Astrocyte (in vitro differentiated cells and primary cell): ENCODE measurements around the gene MAP1LC3C. TPM values are rescaled to one million over a fixed set of nuclear protein-coding genes. Genes with fewer than 3 reads are reported as not detected.

Experiments
- DNase-seq: peaks from one replicate; pipeline ENCODE4 v3.0.0-alpha.2; 2010; ENCODE audit warnings: low read depth
- FAIRE-seq: peaks from 2 replicates; lab custom pipeline; 2011; peaks lifted over from hg19 to GRCh38; lab: Jason Lieb, UNC
- H2AFZ ChIP-seq: 2 replicates; pipeline ENCODE4 v1.6.0; 2012; ENCODE audit warnings: low read depth, low read length, inconsistent platforms
- H3K27ac ChIP-seq: 2 replicates; pipeline ENCODE4 v1.5.1; 2011; ENCODE audit warnings: low read depth, low read length, inconsistent platforms
- H3K27me3 ChIP-seq: 2 replicates; pipeline ENCODE4 v1.6.0; 2011; ENCODE audit warnings: low read length, inconsistent platforms; ENCODE audit not compliant: insufficient read depth
- H3K36me3 ChIP-seq: 2 replicates; pipeline ENCODE4 v1.5.1; 2011; ENCODE audit warnings: low read length, inconsistent platforms; ENCODE audit not compliant: insufficient read depth
- H3K4me1 ChIP-seq: 2 replicates; pipeline ENCODE4 v1.5.1; 2011; ENCODE audit warnings: low read length, inconsistent platforms; ENCODE audit not compliant: insufficient read depth
- H3K4me2 ChIP-seq: 2 replicates; pipeline ENCODE4 v1.6.0; 2012; ENCODE audit warnings: low read length, inconsistent platforms
- H3K4me3 ChIP-seq: 2 replicates; pipeline ENCODE4 v1.5.1; 2011; ENCODE audit warnings: low read depth, mild to moderate bottlenecking, low read length, inconsistent platforms; ENCODE audit not compliant: insufficient read depth
- H3K79me2 ChIP-seq: 2 replicates; pipeline ENCODE4 v1.6.0; 2012; ENCODE audit warnings: mild to moderate bottlenecking, low read length, inconsistent platforms; ENCODE audit not compliant: insufficient read depth
- H3K9ac ChIP-seq: 2 replicates; pipeline ENCODE4 v1.6.0; 2012; ENCODE audit warnings: mild to moderate bottlenecking, low read length, inconsistent platforms
- H3K9me3 ChIP-seq: 2 replicates; pipeline ENCODE4 v1.5.1; 2012; ENCODE audit warnings: low read depth, mild to moderate bottlenecking, low read length, inconsistent platforms; ENCODE audit not compliant: insufficient read depth
- H4K20me1 ChIP-seq: 2 replicates; pipeline ENCODE4 v1.6.0; 2012; ENCODE audit warnings: low read length, inconsistent platforms; ENCODE audit not compliant: insufficient read depth
- H3K27ac Mint-ChIP-seq: one replicate; pipeline ENCODE4 v1.8.0; 2021; ENCODE audit warnings: mild to moderate bottlenecking, mixed read lengths; ENCODE audit not compliant: unreplicated experiment
- H3K27me3 Mint-ChIP-seq: one replicate; pipeline ENCODE4 v1.8.0; 2021; ENCODE audit warnings: low read depth, mixed read lengths; ENCODE audit not compliant: unreplicated experiment
- H3K36me3 Mint-ChIP-seq: one replicate; pipeline ENCODE4 v1.8.0; 2021; ENCODE audit warnings: low read depth, mixed read lengths; ENCODE audit not compliant: unreplicated experiment
- H3K4me1 Mint-ChIP-seq: one replicate; pipeline ENCODE4 v1.8.0; 2021; ENCODE audit warnings: low read depth, mixed read lengths; ENCODE audit not compliant: unreplicated experiment
- H3K4me3 Mint-ChIP-seq: one replicate; pipeline ENCODE4 v1.8.0; 2021; ENCODE audit warnings: mild to moderate bottlenecking, moderate library complexity, mixed read lengths; ENCODE audit not compliant: unreplicated experiment
- H3K9me3 Mint-ChIP-seq: one replicate; pipeline ENCODE4 v1.8.0; 2021; ENCODE audit warnings: mild to moderate bottlenecking, mixed read lengths; ENCODE audit not compliant: unreplicated experiment
- CTCF ChIP-seq: IDR thresholded peaks from 2 replicates; pipeline ENCODE4 v1.5.1; 2011; ENCODE audit warnings: low read depth, mild to moderate bottlenecking, inconsistent platforms, low read length, moderate library complexity; ENCODE audit not compliant: insufficient read depth
- EZH2 ChIP-seq: IDR thresholded peaks from 2 replicates; pipeline ENCODE4 v1.6.1; 2012; ENCODE audit warnings: mild to moderate bottlenecking, low read length, inconsistent platforms; ENCODE audit not compliant: insufficient read depth
- total RNA-seq: library from RNA; stranded (reverse); gene quantifications from 2 replicates; pipeline ENCODE4 v1.2.1, GENCODE V29; 2021

Gene MAP1LC3C
- total RNA-seq, 1 donor from 2014 or later = 9.9 TPM

DNA sequence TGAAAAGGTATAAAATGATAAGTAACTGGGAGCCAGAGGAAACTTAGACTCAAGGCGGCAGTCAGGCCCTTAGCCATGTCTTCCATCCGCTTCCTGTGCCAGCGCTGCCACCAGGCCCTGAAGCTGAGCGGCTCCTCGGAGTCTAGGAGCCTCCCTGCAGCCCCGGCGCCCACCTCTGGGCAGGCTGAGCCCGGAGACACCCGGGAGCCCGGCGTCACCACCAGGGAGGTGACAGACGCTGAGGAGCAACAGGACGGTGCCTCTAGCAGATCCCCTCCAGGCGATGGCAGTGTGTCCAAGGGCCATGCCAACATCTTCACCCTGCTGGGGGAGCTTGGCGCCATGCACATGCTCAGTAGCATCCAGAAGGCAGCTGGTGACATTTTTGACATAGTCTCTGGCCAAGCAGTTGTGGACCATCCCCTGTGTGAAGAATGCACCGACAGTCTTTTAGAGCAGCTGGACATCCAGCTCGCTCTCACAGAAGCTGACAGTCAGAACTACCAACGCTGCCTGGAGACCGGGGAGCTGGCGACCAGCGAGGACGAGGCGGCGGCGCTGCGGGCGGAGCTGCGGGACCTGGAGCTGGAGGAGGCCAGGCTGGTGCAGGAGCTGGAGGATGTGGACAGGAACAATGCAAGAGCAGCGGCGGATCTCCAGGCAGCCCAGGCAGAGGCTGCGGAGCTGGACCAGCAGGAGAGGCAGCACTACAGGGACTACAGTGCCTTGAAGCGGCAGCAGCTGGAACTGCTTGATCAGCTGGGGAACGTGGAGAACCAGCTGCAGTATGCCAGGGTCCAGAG, 41.0 kb downstream of the MAP1LC3C start, which contains the start of gene BECN2:
Gene BECN2 (plus strand): TSS at position 76 of the 803 bp plus-strand sequence. CDS start 0 bp downstream, at position 76.
- no peak within 1 kb of the TSS for H3K4me2 ChIP-seq
- no peak within 1 kb of the TSS for H3K4me3 ChIP-seq
- no peaks in the 10 kb centered on the region for H4K20me1 ChIP-seq
- no peaks in the 10 kb centered on the region for H3K9me3 ChIP-seq
- no peaks in the 10 kb centered on the region for H3K27me3 ChIP-seq
- H3K9ac ChIP-seq = no peak within 1 kb of the TSS
- H2AFZ ChIP-seq = no peak within 1 kb of the TSS
- FAIRE-seq = no peak
- H3K36me3 ChIP-seq = no peaks in the 10 kb centered on the region
- H3K4me1 ChIP-seq = no peaks in the 10 kb centered on the region
- TF ChIP-seq EZH2 = no peak
- TF ChIP-seq CTCF = no peak
- H3K9me3 Mint-ChIP-seq = no peaks in the 10 kb centered on the region
- no peaks in the 10 kb centered on the region for H3K79me2 ChIP-seq
- H3K4me1 Mint-ChIP-seq = no peaks in the 10 kb centered on the region
- H3K27ac ChIP-seq = no peak within 1 kb of the TSS
- H3K4me3 Mint-ChIP-seq = no peak within 1 kb of the TSS
- no peaks in the 10 kb centered on the region for H3K27me3 Mint-ChIP-seq
- H3K36me3 Mint-ChIP-seq = no peaks in the 10 kb centered on the region
- no peak for DNase-seq
- H3K27ac Mint-ChIP-seq = no peak within 1 kb of the TSS

GRCh38 chr1:241950390-241950789, 48.5 kb downstream of the MAP1LC3C start:
- Mint-ChIP-seq H3K36me3 (no peaks in the 10 kb centered on the region), H3K4me3 (no peak overlapping the region), H3K27ac (no peak overlapping the region), H3K9me3 (no peaks in the 10 kb centered on the region), H3K4me1 (peaks cover 2% of the 10 kb centered on the region), H3K27me3 (peaks cover 3% of the 10 kb centered on the region)
- FAIRE-seq = no peak
- DNase-seq = peak; percentile 87
- H3K4me2 ChIP-seq = peak overlapping the region; percentile 28
- no peak overlapping the region for H3K27ac ChIP-seq
- H3K36me3 ChIP-seq = no peaks in the 10 kb centered on the region
- H3K4me3 ChIP-seq = no peak overlapping the region
- TF ChIP-seq CTCF = no peak
- TF ChIP-seq EZH2 = no peak
- no peaks in the 10 kb centered on the region for H3K79me2 ChIP-seq
- H2AFZ ChIP-seq = no peak overlapping the region
- no peaks in the 10 kb centered on the region for H4K20me1 ChIP-seq
- H3K9ac ChIP-seq = no peak overlapping the region
- no peaks in the 10 kb centered on the region for H3K4me1 ChIP-seq
- no peaks in the 10 kb centered on the region for H3K27me3 ChIP-seq
- H3K9me3 ChIP-seq = no peaks in the 10 kb centered on the region

- no peak overlapping the region for H2AFZ ChIP-seq
- no peak for FAIRE-seq
- no peaks in the 10 kb centered on the region for H3K4me1 ChIP-seq
- H3K9me3 ChIP-seq = no peaks in the 10 kb centered on the region
- no peaks in the 10 kb centered on the region for H4K20me1 ChIP-seq
- H3K27ac ChIP-seq = no peak overlapping the region
- no peaks in the 10 kb centered on the region for H3K79me2 ChIP-seq
- H3K4me3 ChIP-seq = no peak overlapping the region
- H3K27me3 Mint-ChIP-seq = peaks cover 3% of the 10 kb centered on the region
- H3K4me2 ChIP-seq = no peak overlapping the region
- TF ChIP-seq CTCF = no peak
- no peak for TF ChIP-seq EZH2
- H3K27me3 ChIP-seq = no peaks in the 10 kb centered on the region
- H3K36me3 Mint-ChIP-seq = no peaks in the 10 kb centered on the region
- DNase-seq = peak; percentile 68
- H3K36me3 ChIP-seq = no peaks in the 10 kb centered on the region
- H3K9ac ChIP-seq = no peak overlapping the region
- no peaks in the 10 kb centered on the region for H3K9me3 Mint-ChIP-seq
- H3K4me3 Mint-ChIP-seq = no peak overlapping the region
- peaks cover 2% of the 10 kb centered on the region for H3K4me1 Mint-ChIP-seq
- no peak overlapping the region for H3K27ac Mint-ChIP-seq
Measured at GRCh38 chr1:241947354-241947753, 51.5 kb downstream of the MAP1LC3C start.
